ENCODE results near the gene F5. TPM values are rescaled to one million over a fixed set of nuclear protein-coding genes. Genes with fewer than 3 reads are reported as not detected.

F5 gene
- total and polyA plus RNA-seq, 9 of the 15 experiments (the other 6 are each of a cell fraction or from before 2014, with no cell fraction given) = 0.03 to 0.13 TPM; not detected in 7

GRCh38 chr1:169548282-169548681 lies 38.0 kb downstream of the F5 start:
- no peak overlapping the region for H3K4me2 ChIP-seq (ENCODE audit: insufficient read depth, low read length)
- ATAC-seq = no peak
- TF ChIP-seq SPI1 (IDR thresholded peaks at IDR 0.05; ENCODE audit: borderline replicate concordance, low read depth, low read length) (no peak), SMARCC2 (IDR thresholded peaks at IDR 0.05; ENCODE audit: low read depth) (no peak)
- BruUV-seq (replicated peaks) = no TSS peak
- no peak for DNase-seq (ENCODE audit: extremely low read depth in 1 of 4, low spot score in 3 of 4)
- H3K9me1 ChIP-seq (ENCODE audit: control insufficient read depth, insufficient read depth, low read length) = no peaks in the 10 kb centered on the region
- ChIA-PET CTCF (ENCODE audit: low intra/inter-chr PET ratio) (no interaction called here), POLR2A (no interaction called here)
- no peak overlapping the region for H3K27ac ChIP-seq (ENCODE audit: extremely low read depth, low read depth, low read length)
- H3K4me3 ChIP-seq = no peak overlapping the region
- intact Hi-C loops (cut with micrococcal nuclease) = loop anchor here (5.0 to 10.0 kb wide), 4 partner anchors 61 to 1103 kb away; partner anchors contain the start of genes ATP1B1, BLZF1, NME7 and SLC19A2
- 0% methylated on average over 2 of the region's 2 CpGs for WGBS (ENCODE audit: insufficient coverage, low coverage, missing lambda C conversion rate)
- H3K9me3 ChIP-seq (replicated peaks; ENCODE audit: control insufficient read depth, insufficient read depth, low read depth, low read length) = no peaks in the 10 kb centered on the region
- H3K27me3 ChIP-seq (ENCODE audit: control insufficient read depth in 2 of 2, insufficient read depth in 2 of 2, low read length in 2 of 2) = 0 out of 5 replicates have a peak, but pooled peaks cover 0 to 2% of the 10 kb centered on the region in 2 experiments
- no peak for FAIRE-seq
- no peaks in the 10 kb centered on the region for H4K20me1 ChIP-seq (replicated peaks; ENCODE audit: control insufficient read depth, insufficient read depth, low read length)
- H3K79me2 ChIP-seq (ENCODE audit: control insufficient read depth, insufficient read depth, low read length) = no peaks in the 10 kb centered on the region
- H3K36me3 ChIP-seq (ENCODE audit: control insufficient read depth, insufficient read depth, low read length) = no peaks in the 10 kb centered on the region
- no peak overlapping the region for H3K9ac ChIP-seq (ENCODE audit: insufficient read depth in 1 of 2, low read depth in 2 of 2, low read length in 2 of 2)
- in situ Hi-C loops (cut with MboI) = no loop called here
- H2AFZ ChIP-seq (ENCODE audit: low read depth, low read length) = no peak overlapping the region
- no peaks in the 10 kb centered on the region; a peak in 1 of 5 replicates for H3K4me1 ChIP-seq (replicated peaks in 1 of 2; ENCODE audit: control insufficient read depth in 2 of 2, insufficient read depth in 2 of 2, low read length in 2 of 2)

DNA sequence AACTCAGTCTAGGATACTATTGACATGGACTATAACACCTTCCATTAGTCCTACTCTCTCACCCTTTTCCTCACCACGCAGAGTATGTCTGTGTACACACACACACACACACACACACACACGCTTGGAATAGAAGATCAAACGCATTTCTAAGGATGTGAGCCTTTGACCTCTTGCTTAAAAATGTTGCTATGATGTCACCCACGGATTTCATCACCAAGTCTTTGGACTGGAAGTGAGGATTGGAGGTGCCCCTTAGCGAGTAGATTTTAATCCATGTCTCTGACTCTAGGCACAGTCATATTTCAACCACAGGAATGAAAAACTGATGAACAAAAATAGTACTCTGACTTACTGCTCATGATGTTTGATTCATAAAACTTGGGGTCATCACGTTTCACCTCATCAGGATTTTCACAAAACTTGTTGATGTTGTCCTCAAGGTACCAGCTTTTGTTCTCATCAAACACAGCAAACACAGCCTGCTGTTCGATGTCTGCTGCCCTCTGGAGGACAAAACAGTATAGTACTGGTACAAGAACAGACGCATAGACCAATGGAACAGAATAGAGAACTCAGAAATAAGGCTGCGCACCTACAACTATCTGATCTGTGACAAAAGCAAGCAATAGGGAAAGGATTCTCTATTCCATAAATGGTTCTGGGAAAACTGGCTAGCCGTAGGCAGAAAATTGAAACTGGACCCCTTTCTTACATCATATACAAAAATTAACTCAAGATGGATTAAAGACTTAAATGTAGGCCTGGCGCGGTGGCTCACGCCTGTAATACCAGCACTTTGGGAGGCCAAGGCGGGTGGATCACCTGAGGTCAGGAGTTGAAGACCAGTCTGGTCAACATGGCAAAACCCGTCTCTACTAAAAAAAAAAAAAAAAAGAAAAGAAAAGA lies 39.9 kb downstream of the F5 start:
- Histone ChIP-seq H3K4me2 (ENCODE audit: insufficient read depth, low read length) (no peak overlapping the region), H3K9me3 (replicated peaks; ENCODE audit: control insufficient read depth, insufficient read depth, low read depth, low read length) (no peaks in the 10 kb centered on the region), H3K79me2 (ENCODE audit: control insufficient read depth, insufficient read depth, low read length) (no peaks in the 10 kb centered on the region; the same call in 2 of the 3 replicates), H3K4me1 (replicated peaks in 1 of 2; ENCODE audit: control insufficient read depth in 2 of 2, insufficient read depth in 2 of 2, low read length in 2 of 2) (no peaks in the 10 kb centered on the region; a peak in 2 of 5 replicates), H3K27me3 (ENCODE audit: control insufficient read depth in 2 of 2, insufficient read depth in 2 of 2, low read length in 2 of 2) (0 out of 5 replicates have a peak, but pooled peaks cover 0 to 2% of the 10 kb centered on the region in 2 experiments), H3K36me3 (ENCODE audit: control insufficient read depth, insufficient read depth, low read length) (no peaks in the 10 kb centered on the region), H3K9me1 (ENCODE audit: control insufficient read depth, insufficient read depth, low read length) (no peaks in the 10 kb centered on the region), H3K9ac (ENCODE audit: insufficient read depth in 1 of 2, low read depth in 2 of 2, low read length in 2 of 2) (no peak overlapping the region), H4K20me1 (replicated peaks; ENCODE audit: control insufficient read depth, insufficient read depth, low read length) (no peaks in the 10 kb centered on the region), H2AFZ (ENCODE audit: low read depth, low read length) (no peak overlapping the region), H3K27ac (ENCODE audit: extremely low read depth, low read depth, low read length) (no peak overlapping the region), H3K4me3 (no peak overlapping the region)
- DNase-seq (ENCODE audit: extremely low read depth in 1 of 4, low spot score in 3 of 4) (peak; percentile 28 to 82 (median 40)), FAIRE-seq (peak; percentile 87), ATAC-seq (peak; percentile 91)
- POLR2A ChIA-PET = no interaction called here
- intact Hi-C loops (cut with micrococcal nuclease) (loop anchor here (1.0 to 10.0 kb wide), 7 partner anchors 59 to 1102 kb away; partner anchors contain the start of genes ATP1B1, BLZF1, NME7 and SLC19A2), in situ Hi-C loops (cut with MboI) (no loop called here)
- CTCF ChIA-PET (ENCODE audit: low intra/inter-chr PET ratio) = interaction anchor here (1.0 to 4.2 kb wide), 2 partner anchors 59 to 80 kb away, joined by 3 to 32 read pairs; no protein-coding TSS in a partner anchor
- 21% methylated on average over 14 of the region's 15 CpGs for WGBS (ENCODE audit: insufficient coverage, low coverage, missing lambda C conversion rate)
- BruUV-seq (replicated peaks) = no TSS peak
- TF ChIP-seq, protein P1, sequence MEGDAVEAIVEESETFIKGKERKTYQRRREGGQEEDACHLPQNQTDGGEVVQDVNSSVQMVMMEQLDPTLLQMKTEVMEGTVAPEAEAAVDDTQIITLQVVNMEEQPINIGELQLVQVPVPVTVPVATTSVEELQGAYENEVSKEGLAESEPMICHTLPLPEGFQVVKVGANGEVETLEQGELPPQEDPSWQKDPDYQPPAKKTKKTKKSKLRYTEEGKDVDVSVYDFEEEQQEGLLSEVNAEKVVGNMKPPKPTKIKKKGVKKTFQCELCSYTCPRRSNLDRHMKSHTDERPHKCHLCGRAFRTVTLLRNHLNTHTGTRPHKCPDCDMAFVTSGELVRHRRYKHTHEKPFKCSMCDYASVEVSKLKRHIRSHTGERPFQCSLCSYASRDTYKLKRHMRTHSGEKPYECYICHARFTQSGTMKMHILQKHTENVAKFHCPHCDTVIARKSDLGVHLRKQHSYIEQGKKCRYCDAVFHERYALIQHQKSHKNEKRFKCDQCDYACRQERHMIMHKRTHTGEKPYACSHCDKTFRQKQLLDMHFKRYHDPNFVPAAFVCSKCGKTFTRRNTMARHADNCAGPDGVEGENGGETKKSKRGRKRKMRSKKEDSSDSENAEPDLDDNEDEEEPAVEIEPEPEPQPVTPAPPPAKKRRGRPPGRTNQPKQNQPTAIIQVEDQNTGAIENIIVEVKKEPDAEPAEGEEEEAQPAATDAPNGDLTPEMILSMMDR (IDR thresholded peaks at IDR 0.05 in 2 of 3, conservative IDR thresholded peaks at IDR 0.05 in 1 of 3; ENCODE audit: insufficient read depth in 2 of 3, low read depth in 1 of 3, low read length in 3 of 3) = peak; percentile 72 to 83 (median 76)
- TF ChIP-seq, protein P2, sequence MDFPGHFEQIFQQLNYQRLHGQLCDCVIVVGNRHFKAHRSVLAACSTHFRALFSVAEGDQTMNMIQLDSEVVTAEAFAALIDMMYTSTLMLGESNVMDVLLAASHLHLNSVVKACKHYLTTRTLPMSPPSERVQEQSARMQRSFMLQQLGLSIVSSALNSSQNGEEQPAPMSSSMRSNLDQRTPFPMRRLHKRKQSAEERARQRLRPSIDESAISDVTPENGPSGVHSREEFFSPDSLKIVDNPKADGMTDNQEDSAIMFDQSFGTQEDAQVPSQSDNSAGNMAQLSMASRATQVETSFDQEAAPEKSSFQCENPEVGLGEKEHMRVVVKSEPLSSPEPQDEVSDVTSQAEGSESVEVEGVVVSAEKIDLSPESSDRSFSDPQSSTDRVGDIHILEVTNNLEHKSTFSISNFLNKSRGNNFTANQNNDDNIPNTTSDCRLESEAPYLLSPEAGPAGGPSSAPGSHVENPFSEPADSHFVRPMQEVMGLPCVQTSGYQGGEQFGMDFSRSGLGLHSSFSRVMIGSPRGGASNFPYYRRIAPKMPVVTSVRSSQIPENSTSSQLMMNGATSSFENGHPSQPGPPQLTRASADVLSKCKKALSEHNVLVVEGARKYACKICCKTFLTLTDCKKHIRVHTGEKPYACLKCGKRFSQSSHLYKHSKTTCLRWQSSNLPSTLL (IDR thresholded peaks at IDR 0.05) = no peak
- TF ChIP-seq ARID2 (IDR thresholded peaks at IDR 0.05) = peak; percentile 28; the same call in 1 of the 2 replicates
- TF ChIP-seq JUND (IDR thresholded peaks at IDR 0.05; ENCODE audit: borderline replicate concordance, low read depth, low read length) = peak; percentile 24; the same call in 1 of the 2 replicates
- TF ChIP-seq JUND (tag; IDR thresholded peaks at IDR 0.05; ENCODE audit: borderline replicate concordance, low read depth, low read length) = no peak
- peak; percentile 35; the same call in 1 of the 2 replicates for TF ChIP-seq CC2D1A (IDR thresholded peaks at IDR 0.05)
